ENCODE data around the gene CCS. TPM values are rescaled to one million over a fixed set of nuclear protein-coding genes. Genes with fewer than 3 reads are reported as not detected.
"Not testable (repeated sequence)": the region's sequence is repeated elsewhere in the genome, so short reads cannot be mapped to it uniquely, and the experiment has no call there.

The CCS gene
- total RNA-seq, 6 experiments from 2014 or later: 22.6 to 54.2 (median 34.3) TPM

DNA sequence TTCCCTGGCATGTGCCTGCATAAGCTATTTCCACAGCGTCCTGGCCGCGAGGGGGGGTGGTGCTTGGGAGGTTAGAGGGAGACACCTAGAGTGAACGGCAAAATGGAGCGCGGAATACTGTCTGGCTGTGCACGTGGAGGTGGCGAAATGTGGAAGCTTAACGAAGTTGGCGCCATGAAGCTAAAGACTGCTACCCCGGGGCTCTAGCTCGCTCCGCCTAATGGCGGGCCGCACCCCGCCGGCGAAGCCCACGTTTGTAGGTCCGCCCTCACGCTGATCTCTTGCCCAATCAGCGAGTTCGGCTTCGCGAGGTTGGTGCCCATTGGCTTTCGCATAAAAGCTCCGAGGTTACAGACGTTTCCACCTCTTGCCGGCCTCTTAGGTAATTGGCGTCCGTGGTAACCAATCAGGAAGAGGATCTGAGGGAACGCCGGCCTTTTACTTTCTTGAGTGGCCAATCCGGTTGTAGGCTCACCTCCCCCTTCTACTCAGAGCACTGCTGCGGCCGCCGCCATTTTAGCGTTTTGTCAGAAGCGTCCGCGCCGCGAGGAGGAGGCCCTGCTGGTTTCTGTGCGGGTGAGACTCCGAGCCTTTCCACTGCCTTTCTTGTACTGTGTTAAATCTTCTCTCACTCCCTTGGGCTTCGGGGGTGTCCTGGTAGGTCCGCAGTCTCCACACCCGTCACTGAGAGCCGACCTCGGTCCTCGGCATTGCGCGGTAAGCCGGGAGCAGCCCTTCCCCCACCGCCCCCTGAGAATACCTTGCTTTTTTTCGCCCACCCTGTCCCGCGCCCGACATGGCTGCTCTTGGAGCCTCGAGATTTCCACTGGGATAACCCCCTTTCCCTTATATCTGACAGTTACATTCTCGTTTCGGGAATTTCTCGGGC lies 45.4 kb downstream of the CCS start, which contains the start of gene RBM4:
RBM4 (plus strand) TSS at position 527 of the 889 bp plus-strand sequence. CDS start 1,009 bp downstream, outside the sequence.
- H3K9me3 ChIP-seq: no peaks in the 10 kb centered on the region
- peaks cover 0 to 44% (median 23%) of the 10 kb centered on the region in 4 donors for H3K4me1 ChIP-seq
- DNase-seq (peak; percentile 95 to 99 (median 98)), ATAC-seq (peak; percentile 91 to 97 (median 94))
- WGBS (ENCODE audit: insufficient coverage, low coverage, low lambda C conversion rate, missing lambda C conversion rate): 1% methylated on average over 30 of the region's 63 CpGs
- peak within 1 kb of the TSS; percentile 71 to 85 (median 83) for H3K4me3 ChIP-seq
- H3K27ac ChIP-seq: peak within 1 kb of the TSS; percentile 71 to 82 (median 81)
- TF ChIP-seq, protein P1, sequence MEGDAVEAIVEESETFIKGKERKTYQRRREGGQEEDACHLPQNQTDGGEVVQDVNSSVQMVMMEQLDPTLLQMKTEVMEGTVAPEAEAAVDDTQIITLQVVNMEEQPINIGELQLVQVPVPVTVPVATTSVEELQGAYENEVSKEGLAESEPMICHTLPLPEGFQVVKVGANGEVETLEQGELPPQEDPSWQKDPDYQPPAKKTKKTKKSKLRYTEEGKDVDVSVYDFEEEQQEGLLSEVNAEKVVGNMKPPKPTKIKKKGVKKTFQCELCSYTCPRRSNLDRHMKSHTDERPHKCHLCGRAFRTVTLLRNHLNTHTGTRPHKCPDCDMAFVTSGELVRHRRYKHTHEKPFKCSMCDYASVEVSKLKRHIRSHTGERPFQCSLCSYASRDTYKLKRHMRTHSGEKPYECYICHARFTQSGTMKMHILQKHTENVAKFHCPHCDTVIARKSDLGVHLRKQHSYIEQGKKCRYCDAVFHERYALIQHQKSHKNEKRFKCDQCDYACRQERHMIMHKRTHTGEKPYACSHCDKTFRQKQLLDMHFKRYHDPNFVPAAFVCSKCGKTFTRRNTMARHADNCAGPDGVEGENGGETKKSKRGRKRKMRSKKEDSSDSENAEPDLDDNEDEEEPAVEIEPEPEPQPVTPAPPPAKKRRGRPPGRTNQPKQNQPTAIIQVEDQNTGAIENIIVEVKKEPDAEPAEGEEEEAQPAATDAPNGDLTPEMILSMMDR (IDR thresholded peaks at IDR 0.05): no peak
- TF ChIP-seq POLR2A (IDR thresholded peaks at IDR 0.05): peak; percentile 80
- H3K27me3 ChIP-seq: no peaks in the 10 kb centered on the region
- intact Hi-C loops (cut with DNase I): no loop called here
- peaks cover 2 to 24% (median 6%) of the 10 kb centered on the region in 4 donors for H3K36me3 ChIP-seq

DNA sequence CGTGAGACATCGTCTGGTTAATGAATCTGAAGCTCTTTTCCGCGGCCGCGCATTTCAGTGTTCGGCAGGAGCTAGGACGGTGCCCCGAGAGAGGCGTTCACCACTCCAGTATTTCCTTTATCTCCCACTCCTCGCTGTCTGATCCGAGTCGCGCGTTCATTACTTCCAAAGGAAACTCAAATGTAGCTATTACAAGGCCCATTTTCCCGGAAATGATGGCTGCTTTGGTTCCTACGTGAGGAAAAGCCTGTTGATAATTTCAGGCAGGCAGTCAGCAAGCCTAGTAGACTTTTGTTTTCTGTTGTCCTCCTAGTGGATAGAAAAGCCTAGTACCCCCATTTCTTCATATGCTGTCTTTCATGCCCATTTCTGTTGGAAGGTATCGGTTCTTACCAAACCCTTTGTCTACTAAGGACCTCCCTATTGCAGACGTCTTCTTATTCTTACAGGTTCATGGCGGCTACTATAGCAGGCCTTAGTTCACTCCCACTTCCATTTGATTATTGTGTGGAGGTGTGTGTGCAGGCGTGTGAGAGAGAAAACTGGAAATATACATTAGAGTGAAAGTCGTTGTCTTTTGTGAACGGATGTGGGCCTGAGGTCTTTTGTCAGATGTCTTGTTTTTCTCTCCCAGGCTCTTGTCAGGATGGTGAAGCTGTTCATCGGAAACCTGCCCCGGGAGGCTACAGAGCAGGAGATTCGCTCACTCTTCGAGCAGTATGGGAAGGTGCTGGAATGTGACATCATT lies 46.3 kb downstream of the CCS start:
- ATAC-seq: peak in 3 of 4 donors; percentile 1 to 2 (median 2)

DNA sequence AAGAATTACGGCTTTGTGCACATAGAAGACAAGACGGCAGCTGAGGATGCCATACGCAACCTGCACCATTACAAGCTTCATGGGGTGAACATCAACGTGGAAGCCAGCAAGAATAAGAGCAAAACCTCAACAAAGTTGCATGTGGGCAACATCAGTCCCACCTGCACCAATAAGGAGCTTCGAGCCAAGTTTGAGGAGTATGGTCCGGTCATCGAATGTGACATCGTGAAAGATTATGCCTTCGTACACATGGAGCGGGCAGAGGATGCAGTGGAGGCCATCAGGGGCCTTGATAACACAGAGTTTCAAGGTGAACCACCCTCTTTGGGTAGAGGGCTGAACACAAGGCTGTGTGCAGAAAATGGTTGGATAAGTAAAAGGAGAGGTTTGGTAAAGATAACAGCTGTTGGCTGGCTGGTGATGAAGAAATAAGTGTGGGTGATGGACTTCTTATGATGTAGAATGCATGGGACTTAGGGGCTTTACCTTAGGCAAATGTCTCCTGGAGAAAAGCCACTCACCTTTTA lies 46.9 kb downstream of the CCS start:
- H3K27me3 ChIP-seq; H3K27ac ChIP-seq; DNase-seq; H3K9me3 ChIP-seq; intact Hi-C loops (cut with DNase I); ATAC-seq: not testable (repeated sequence)
- peaks cover 10 to 38% (median 14%) of the 10 kb centered on the region in 4 donors for H3K36me3 ChIP-seq
- peak overlapping the region; percentile 8 to 85 (median 12) for H3K4me3 ChIP-seq
- peaks cover 0 to 45% (median 24%) of the 10 kb centered on the region in 4 donors for H3K4me1 ChIP-seq
- WGBS (ENCODE audit: insufficient coverage, low coverage, low lambda C conversion rate, missing lambda C conversion rate): 55% methylated on average over 8 of the region's 10 CpGs

More for the DNA sequence above, 46.3 kb downstream of the CCS start:
- TF ChIP-seq, protein P1 (IDR thresholded peaks at IDR 0.05): no peak
- TF ChIP-seq POLR2A (IDR thresholded peaks at IDR 0.05): no peak
- intact Hi-C loops (cut with DNase I): no loop called here
- Histone ChIP-seq H3K27me3 (no peaks in the 10 kb centered on the region), H3K27ac (peak overlapping the region; percentile 71 to 82 (median 81)), H3K4me3 (peak overlapping the region; percentile 71 to 85 (median 83)), H3K9me3 (no peaks in the 10 kb centered on the region), H3K4me1 (peaks cover 0 to 44% (median 23%) of the 10 kb centered on the region in 4 donors), H3K36me3 (peaks cover 9 to 32% (median 11%) of the 10 kb centered on the region in 4 donors)
- no peak for DNase-seq
- 13% methylated on average over 27 of the region's 27 CpGs for WGBS (ENCODE audit: insufficient coverage, low coverage, low lambda C conversion rate, missing lambda C conversion rate)

DNA sequence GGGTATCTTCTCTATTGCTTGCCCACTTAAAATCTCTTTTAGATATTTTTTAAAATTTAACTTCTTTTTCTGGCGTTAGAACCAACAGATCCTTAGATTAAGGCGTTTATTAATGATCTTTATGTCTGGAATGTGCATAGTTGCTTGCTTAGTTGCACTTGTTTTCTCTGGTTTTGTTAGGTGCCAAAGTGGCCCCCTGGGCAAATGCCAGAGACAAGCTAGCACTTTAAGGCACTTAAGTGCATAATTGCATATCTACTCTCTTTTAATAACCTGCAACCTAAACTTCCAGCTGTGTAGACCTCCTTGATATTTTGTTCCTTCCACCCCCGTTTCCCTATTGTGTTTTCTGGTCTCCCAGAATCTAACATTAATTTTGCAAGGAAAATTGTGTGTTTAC lies 48.8 kb downstream of the CCS start:
- 34% methylated on average over 3 of the region's 3 CpGs for WGBS (ENCODE audit: insufficient coverage, low coverage, low lambda C conversion rate, missing lambda C conversion rate)

More for the DNA sequence above, 48.8 kb downstream of the CCS start:
- no peak overlapping the region for H3K27ac ChIP-seq
- intact Hi-C loops (cut with DNase I): no loop called here
- DNase-seq (no peak), ATAC-seq (no peak)
- no peaks in the 10 kb centered on the region for H3K27me3 ChIP-seq
- H3K4me3 ChIP-seq: peak overlapping the region in 1 of 3 donors; percentile 8
- no peaks in the 10 kb centered on the region for H3K9me3 ChIP-seq
- H3K36me3 ChIP-seq: peaks cover 11 to 58% (median 24%) of the 10 kb centered on the region in 4 donors
- TF ChIP-seq, protein P1 (IDR thresholded peaks at IDR 0.05): no peak
- TF ChIP-seq POLR2A (IDR thresholded peaks at IDR 0.05): no peak
- peaks cover 0 to 50% (median 27%) of the 10 kb centered on the region in 4 donors for H3K4me1 ChIP-seq

All from right lobe of liver (tissue), 6 donors.